Mucosa of descending colon (tissue), 3 donors: Measurements from ENCODE around the gene ITGA11. TPM values are rescaled to one million over a fixed set of nuclear protein-coding genes. Genes with fewer than 3 reads are reported as not detected.

Source experiments
- ATAC-seq: fragments of 200-7000 bp; cut with Tn5 transposase; one replicate; pipeline ENCODE4 v1.9.1; 2020; ENCODE audit warnings: mild to moderate bottlenecking, moderate library complexity
- DNase-seq, 3 donors: peaks; one replicate each; pipeline ENCODE4 v3.0.0-alpha.2; 2020
- H3K36me3 ChIP-seq: fragments of 200-600 bp; one replicate; pipeline ENCODE4 v1.8.0; 2021; ENCODE audit warnings: low read depth, mild to moderate bottlenecking
- H3K4me1 ChIP-seq: fragments of 200-600 bp; one replicate; pipeline ENCODE4 v1.8.0; 2021; ENCODE audit warnings: low read depth, mild to moderate bottlenecking
- H3K4me3 ChIP-seq: fragments of 200-600 bp; one replicate; pipeline ENCODE4 v1.8.0; 2021; ENCODE audit warnings: mild to moderate bottlenecking
- H3K9me3 ChIP-seq: fragments of 200-600 bp; one replicate; pipeline ENCODE4 v1.8.0; 2021; ENCODE audit warnings: mild to moderate bottlenecking
- CTCF ChIP-seq: fragments of 200-600 bp; IDR thresholded peaks from one replicate; pipeline ENCODE4 v1.8.0; 2022; ENCODE audit warnings: antibody characterized with exemption, mild to moderate bottlenecking
- intact Hi-C, 2 donors: fragments of 100-400 bp; cut with DNase I in 1 of 2; cut with micrococcal nuclease in 1 of 2; formaldehyde crosslinking; loops; one replicate each; pipeline versions ENCODE4 v1.11.0 to v1.11.1; 2022; cut with DNase I, micrococcal nuclease
- total RNA-seq, 3 donors: library from RNA; stranded (reverse); fragmentation: NEBNext Ultra II Directional in 2 of 3; extraction: Animal tissue kit (Norgen Biotek cat#: 25700) in 2 of 3; gene quantifications; one replicate each; pipeline versions ENCODE4 v1.2.1 to v1.2.4, GENCODE V29; 2021 to 2023
- donor health status: DM: no; HTN: no; CAD: no; lungs with moderate emphysema.
- donor health status: DM: no; HTN: no; CAD: no.
- donor health status: DM: no; HTN: yes; CAD: no.

Gene ITGA11
- total RNA-seq, 3 donors from 2014 or later = 1.8 to 2.4 (median 2.1) TPM

- H3K9me3 ChIP-seq = peaks cover 5% of the 10 kb centered on the region
- ATAC-seq (no peak), DNase-seq (no peak)
- H3K36me3 ChIP-seq = no peaks in the 10 kb centered on the region
- no peak for TF ChIP-seq CTCF
- intact Hi-C loops = no loop called here
- H3K4me3 ChIP-seq = no peak overlapping the region
- H3K4me1 ChIP-seq = no peaks in the 10 kb centered on the region
Observed at GRCh38 chr15:68354923-68355322, 77.0 kb downstream of the ITGA11 start.

GRCh38 chr15:68354268-68354667 lies 77.7 kb downstream of the ITGA11 start:
- H3K36me3 ChIP-seq = no peaks in the 10 kb centered on the region
- no peak overlapping the region for H3K4me3 ChIP-seq
- no peak for ATAC-seq
- H3K9me3 ChIP-seq = peaks cover 5% of the 10 kb centered on the region
- no peak for DNase-seq
- intact Hi-C loops = no loop called here
- TF ChIP-seq CTCF = no peak
- no peaks in the 10 kb centered on the region for H3K4me1 ChIP-seq

- intact Hi-C loops = no loop called here
- H3K9me3 ChIP-seq = peaks cover 5% of the 10 kb centered on the region
- DNase-seq = no peak
- no peak for ATAC-seq
- no peak for TF ChIP-seq CTCF
- no peaks in the 10 kb centered on the region for H3K36me3 ChIP-seq
- no peak overlapping the region for H3K4me3 ChIP-seq
- H3K4me1 ChIP-seq = no peaks in the 10 kb centered on the region
Observed at GRCh38 chr15:68353421-68354135, 78.4 kb downstream of the ITGA11 start.

- peak in 1 of 3 donors; percentile 28 for DNase-seq
Observed at GRCh38 chr15:68352401-68353062, 79.4 kb downstream of the ITGA11 start.

GRCh38 chr15:68349151-68349550 lies 82.8 kb downstream of the ITGA11 start:
- no peak for TF ChIP-seq CTCF
- no peak for DNase-seq
- Histone ChIP-seq H3K9me3 (no peaks in the 10 kb centered on the region), H3K4me1 (no peaks in the 10 kb centered on the region), H3K4me3 (no peak overlapping the region), H3K36me3 (no peaks in the 10 kb centered on the region)
- intact Hi-C loops = no loop called here
- ATAC-seq = no peak

More at GRCh38 chr15:68352401-68353062, 79.4 kb downstream of the ITGA11 start:
- H3K4me1 ChIP-seq = no peaks in the 10 kb centered on the region
- H3K4me3 ChIP-seq = no peak overlapping the region
- intact Hi-C loops = no loop called here
- no peaks in the 10 kb centered on the region for H3K36me3 ChIP-seq
- peaks cover 5% of the 10 kb centered on the region for H3K9me3 ChIP-seq
- peak; percentile 44 for ATAC-seq
- TF ChIP-seq CTCF = no peak
